Stimulated activated CD4-positive, alpha-beta T cell treated with anti-CD3 and anti-CD28 coated beads, Interleukin-4, amount 100 ng/mL, for 1 hour (primary cell): ENCODE measurements around the gene CCL22.
"Not testable (repeated sequence)": the region's sequence is repeated elsewhere in the genome, so short reads cannot be mapped to it uniquely, and the experiment has no call there.

ENCODE experiments used
- DNase-seq: peaks from one replicate; pipeline ENCODE4 v3.0.0-alpha.2; 2020

The CCL22 gene

DNA sequence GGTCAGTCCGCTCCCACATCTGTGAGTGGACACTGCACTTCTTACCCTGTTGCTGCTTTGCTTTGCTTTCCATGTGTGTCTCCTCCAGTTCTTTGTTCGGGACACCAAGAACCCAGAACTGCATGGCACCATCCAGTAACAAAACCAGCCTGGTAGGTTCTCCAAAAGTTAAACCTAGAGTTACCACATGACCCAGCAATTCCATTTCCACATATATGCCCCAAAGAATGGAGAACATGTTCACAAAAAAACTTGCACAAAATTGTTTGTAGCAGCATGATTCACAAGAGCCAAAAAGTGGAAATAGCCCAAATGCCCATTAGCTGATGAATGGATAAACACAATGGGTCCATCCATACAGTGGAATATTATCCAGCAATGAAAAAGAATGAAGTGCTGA lies 10.3 kb upstream of the CCL22 start:
- no peak for DNase-seq

DNA sequence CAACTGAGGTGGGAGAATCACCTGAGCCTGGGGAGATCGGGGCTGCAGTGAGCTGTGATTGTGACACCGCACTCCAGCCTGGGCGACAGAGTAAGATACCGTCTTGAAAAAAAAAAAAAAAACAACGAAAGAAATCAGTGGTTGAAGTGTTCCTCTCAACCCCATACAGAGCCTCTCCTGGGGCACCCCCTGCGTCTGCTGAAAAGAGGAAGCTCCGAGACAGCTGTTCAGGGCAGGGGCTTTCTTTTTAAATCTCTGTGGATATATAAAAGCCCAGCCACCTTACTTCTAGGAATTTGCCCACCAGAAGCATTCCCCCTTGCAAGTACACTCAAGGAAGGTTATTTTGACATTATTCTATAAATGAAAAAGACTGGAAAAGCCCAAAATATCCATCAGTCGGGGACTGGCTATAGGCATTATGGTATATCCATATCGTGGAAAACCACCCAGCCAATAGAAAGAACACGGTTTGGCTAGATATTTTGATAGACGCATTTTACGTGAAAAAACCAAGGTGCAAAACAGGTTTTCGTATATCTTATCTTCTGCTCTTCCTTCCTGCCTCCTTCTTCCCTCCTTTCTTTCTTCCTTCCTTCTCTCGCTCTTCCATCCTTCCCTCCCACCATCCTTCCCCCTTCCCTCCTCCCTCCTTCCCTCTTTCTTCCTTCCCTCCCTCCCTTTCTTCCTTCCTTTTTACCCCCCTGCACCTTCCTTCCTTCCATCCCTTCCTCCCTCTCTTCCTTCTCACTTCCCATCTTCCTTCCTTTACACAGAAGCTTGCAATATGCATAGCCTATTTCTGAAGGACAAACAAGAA lies 9.2 kb upstream of the CCL22 start:
- peak; percentile 16 for DNase-seq

DNA sequence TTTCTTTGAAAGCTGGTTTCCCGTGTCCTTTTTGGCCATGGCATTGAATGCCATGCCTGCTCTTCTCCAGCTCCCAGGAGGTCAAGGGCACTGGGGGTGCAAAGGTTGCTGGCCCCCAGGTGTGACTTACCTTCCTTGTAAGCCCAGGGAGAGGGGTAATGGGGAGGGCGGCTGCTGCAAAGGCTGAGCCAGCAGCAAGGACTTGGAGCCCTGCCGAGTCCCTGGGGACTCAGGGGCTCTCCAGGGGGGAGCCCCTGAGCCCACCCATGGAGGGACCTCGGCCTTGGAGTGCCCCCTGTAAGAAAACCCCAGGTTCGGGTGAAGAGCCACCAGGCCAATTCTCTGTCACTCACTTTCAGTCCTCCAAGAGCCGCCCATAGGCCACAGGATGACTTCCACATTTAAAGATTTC lies 5.9 kb upstream of the CCL22 start:
- DNase-seq: no peak

DNA sequence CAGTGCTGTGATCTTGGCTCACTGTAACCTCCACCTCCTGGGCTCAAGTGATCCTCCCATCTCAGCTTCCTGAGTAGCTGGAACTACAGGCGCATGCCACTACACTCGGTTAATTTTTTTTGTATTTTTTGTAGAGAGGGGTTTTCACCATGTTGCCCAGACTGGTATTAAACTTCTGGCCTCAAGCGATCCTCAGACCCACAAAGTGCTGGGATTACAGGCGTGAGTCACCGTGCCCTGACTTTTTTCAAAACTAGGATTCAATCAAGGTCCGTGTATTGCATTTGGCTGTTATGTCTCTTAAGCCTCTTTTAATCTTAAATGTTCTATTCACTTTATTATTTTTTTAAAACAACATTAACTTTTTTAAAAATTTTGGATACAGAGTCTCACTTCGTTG lies 4.3 kb upstream of the CCL22 start:
- DNase-seq: no peak

DNA sequence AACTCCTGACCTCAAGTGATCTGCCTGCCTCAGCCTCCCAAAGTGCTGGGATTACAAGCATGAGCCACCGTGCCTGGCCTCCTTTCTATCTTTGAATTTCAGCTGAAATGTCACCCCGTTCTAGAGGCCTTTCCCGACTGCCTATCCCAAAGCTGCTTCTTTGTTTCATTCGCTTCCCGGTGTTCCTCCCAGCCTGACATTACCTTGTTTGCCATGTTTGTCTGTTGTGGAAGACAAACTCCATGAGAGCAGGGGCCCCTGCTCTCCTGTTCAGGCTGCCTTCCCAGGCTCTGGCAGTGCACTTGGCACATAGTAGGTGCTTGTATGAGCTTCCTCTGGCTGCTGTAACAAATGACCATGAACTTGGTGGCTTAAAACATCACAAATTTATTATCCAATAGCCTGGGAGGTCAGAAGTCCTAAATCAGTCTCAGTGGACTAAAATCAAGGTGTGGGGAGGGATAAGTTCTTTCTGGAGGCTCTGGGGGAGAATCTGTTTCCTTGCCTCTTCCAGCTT lies 2.6 kb upstream of the CCL22 start:
- DNase-seq: no peak

DNA sequence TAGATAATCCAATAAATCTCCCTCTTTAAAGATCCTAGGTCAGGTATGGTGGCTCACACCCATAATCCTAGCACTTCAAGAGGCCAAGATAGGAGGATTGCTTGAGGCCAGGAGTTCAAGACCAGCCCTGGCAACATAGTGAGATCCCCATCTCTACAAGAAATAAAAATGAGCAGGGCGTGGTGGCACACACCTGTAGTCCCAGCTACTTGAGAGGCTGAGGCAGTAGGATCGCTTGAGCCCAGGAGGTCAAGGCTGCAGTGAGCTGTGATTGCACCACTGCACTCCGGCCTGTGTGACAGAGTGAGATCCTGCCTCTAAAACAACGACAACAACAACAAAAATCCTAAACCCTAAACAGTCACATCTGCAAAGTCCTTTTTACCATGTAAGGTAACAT lies 2.0 kb upstream of the CCL22 start:
- no peak for DNase-seq

DNA sequence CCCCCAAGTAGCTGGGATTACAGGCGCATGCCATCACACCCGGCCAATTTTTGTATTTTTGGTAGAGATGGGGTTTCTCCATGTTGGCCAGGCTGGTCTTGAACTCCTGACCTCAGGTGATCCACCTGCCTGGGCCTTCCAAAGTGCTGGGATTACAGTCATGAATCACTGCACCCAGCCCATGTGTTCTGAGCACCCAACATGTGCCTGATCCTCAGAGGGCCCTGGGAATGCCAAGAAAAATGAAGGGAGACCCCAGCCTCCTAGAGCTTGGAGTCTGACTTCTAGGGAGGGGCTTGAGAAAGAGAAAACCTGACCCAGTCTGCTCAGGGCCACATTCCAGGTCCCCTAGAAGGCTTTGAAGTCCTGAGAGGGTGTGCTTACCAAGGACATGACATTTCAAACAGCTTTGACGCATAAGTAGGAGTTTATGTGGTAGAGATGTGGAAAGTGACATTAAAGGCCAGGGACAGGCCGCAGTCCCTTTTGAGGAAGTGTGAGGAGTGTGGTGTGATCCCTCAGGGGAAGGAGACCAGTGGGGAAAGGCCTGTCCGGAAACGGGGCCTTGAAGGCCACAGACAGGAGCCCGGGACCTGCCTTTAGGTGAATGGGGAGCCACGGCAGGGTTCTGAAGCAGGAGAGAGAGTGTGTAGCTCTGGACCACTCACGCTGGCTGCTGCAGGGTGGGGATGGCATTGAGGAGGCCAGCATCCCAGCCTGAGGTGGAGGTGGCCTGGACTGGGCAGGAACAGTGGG lies 1.1 kb upstream of the CCL22 start:
- no peak for DNase-seq

DNA sequence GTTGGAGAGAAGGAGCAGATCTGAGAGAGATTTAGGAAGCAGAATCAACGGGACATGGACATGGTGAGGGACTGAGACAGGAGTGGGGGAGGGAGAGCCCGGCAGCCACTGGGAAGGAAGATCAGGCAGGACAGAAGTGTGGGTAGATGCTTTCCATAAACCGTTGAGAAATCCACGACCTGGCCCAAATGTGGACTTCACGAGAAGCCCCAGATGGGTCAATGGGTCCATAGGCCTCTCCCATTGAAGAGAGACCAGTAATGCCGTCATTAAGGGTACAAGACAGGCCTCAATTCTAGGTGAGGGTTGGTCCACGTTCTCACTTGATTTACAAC lies 530 bp upstream of the CCL22 start:
- no peak for DNase-seq

DNA sequence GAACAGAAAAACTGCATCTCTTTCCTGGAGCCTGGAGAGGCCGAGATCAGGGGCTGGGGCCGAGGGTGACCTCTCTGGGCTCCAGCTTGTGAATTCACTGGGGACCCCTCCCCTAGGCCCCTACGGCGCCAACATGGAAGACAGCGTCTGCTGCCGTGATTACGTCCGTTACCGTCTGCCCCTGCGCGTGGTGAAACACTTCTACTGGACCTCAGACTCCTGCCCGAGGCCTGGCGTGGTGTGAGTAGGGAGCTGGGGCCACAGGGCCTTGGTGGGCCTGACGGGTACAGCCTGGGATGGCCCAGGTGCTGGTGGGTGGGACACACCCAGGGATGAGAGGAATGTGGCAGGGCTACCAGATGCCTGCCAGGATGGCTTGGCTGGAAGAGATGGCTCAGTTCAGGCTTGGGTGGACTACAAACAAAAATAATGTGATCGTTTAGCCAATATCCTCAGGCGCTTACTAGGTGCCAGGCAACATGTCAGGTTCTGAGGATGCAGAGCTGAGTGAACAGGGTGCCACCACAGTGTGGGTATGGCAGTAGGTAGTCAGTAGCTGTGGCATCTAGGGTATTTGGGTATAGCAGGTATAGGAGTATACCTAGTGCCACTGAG lies 1.8 kb downstream of the CCL22 start:
- DNase-seq: no peak

DNA sequence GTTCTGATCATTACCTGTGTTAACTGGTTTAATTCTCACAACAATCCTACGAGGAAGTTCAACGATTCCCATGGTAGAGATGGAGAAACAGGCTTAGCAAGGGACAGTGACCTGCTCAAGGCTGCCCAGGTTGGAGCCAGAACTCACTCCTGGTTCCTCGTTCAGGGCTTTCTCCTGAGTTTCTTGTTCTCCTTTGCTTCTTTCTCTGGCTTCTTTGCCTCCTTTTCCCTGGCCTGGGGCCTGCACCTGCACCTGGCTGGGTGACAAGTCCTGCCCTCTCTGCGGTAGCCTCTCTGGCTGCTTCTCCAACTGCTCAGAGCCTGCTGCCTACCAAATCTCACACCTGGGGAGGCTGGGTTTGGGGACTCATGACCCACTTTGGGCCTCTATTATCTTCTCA lies 2.8 kb downstream of the CCL22 start:
- DNase-seq: no peak

DNA sequence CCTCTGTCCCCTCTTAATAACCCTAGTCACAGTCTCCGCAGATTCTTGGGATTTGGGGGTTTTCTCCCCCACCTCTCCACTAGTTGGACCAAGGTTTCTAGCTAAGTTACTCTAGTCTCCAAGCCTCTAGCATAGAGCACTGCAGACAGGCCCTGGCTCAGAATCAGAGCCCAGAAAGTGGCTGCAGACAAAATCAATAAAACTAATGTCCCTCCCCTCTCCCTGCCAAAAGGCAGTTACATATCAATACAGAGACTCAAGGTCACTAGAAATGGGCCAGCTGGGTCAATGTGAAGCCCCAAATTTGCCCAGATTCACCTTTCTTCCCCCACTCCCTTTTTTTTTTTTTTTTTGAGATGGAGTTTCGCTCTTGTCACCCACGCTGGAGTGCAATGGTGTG lies 5.6 kb downstream of the CCL22 start:
- no peak for DNase-seq

DNA sequence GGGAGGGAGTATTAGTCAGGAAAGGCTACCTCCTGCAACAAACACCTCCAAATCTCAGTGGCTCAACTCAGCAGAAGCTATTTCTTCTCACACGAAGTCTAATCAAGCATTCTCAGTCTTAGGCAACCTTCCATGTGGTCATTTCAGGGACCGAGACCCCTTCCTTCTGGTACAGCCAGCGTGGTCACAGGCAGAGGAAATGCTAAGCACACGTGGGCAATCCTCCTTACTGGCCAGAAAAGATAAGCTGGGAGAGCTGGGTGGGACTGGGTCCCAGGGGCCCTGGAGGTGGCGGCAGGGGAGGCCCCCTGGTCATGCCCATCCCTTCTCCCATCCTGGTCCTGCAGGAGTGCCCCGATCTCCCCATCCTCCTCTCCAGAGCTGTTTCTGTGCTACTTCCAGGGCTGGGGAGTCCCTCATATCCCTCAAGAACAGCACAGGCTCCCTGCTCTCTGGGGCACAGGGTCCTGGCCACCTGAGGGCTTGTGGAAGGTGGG lies 8.0 kb downstream of the CCL22 start:
- no peak for DNase-seq

DNA sequence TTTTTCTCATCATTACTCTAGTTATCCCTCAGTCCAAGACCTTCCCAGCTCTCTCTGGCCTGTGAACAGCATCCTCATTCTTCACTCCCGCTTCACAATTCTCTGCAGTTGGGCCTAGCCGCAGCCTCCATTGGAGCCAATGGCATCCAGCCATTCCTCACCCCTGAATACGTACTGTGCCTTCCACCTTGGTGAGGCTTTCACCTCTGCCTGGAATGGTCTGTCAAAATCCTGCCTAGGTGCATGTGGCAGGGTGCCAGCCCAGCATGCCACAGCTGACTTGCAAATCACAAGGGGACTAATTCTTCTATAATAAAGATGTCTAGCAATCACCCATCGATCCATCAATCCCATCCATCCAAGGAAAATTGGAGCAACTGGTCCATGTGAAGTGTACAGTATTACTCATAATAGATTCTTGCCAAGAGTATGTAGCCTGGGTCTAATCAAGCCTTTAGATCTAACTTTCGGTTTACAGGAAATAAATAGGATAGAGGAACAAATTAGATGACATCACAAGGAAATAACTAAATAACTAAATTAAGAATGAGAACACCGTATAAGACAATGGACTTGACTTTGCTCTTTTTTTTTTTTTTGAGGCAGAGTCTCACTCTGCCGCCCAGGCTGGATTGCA lies 8.7 kb downstream of the CCL22 start:
- no peak for DNase-seq

DNA sequence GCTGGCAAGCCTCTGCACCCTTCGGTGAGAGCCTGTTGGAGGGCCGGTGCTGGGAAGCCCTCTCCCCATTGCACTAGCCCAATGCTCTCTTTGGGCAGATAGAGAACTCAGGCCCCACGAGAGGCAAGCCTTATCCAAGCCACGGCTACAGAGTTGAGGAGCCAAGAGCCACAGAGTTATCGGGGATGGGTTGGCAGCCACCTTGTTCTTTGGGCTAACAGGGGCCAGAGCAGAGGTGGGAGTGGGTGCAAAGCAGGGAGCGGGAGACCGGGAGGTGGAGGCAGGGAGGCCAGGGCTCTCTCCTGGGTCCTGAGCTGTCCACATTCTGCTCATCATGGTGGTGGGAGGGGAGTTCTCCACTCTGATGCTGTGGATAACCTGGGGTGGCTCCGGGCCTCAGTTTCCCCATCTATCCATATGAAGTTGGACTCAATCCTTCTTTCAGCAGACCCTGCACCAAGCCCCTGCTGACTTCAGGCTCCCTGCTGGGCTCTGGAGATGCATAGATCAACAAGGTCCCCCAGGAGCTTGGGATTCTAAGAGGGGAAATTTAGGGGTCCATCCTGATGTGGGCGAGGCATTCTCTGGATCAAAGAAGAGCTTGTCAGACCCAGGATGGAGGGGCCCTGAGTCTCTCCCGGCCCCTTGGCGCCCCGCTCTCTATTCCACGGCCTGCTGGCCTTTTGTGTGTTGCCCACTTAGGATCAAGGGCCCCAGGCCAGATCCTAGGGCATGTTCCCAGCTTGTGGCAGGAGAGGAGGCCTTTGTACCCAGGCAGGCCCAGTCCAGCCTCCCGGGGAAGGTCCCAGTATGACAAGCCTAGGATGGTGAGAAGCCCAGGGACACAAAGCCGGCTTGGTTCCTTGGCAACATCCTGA lies 13.2 kb downstream of the CCL22 start:
- DNase-seq: no peak

DNA sequence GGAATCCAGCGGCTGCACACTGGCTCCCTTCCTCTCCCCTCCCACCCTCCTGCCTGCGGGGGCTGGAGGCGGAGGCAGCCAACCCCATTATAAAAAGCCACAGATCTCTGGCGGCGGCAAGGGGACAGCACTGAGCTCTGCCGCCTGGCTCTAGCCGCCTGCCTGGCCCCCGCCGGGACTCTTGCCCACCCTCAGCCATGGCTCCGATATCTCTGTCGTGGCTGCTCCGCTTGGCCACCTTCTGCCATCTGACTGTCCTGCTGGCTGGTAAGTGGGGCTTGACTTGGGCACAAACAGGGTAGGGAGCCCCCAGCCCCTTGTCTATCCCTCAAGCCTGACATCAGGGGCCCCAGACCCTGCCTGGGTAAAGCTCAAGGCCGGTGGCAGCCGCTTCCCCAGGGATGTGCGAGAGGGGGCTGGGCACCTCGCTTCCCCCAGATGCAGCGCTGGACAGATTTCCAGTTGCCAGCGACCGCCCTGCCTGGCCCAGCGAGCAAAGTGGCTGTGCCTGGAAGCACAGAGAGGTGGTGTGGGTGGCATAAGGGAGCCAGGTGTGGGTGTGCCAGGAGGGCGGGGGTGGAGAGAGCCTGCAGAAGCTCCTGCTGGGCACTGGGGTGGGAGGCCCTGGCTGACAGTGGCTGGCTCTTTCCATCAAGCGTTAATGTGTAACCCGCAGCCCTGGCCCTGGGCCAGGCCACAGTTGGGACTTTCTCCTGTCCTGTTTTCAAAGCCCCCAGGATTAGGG lies 14.0 kb downstream of the CCL22 start, which contains the start of gene CX3CL1:
Gene CX3CL1 (plus strand): TSS at position 119 of the 745 bp plus-strand sequence. CDS start 79 bp downstream, at position 198.
- DNase-seq: no peak

DNA sequence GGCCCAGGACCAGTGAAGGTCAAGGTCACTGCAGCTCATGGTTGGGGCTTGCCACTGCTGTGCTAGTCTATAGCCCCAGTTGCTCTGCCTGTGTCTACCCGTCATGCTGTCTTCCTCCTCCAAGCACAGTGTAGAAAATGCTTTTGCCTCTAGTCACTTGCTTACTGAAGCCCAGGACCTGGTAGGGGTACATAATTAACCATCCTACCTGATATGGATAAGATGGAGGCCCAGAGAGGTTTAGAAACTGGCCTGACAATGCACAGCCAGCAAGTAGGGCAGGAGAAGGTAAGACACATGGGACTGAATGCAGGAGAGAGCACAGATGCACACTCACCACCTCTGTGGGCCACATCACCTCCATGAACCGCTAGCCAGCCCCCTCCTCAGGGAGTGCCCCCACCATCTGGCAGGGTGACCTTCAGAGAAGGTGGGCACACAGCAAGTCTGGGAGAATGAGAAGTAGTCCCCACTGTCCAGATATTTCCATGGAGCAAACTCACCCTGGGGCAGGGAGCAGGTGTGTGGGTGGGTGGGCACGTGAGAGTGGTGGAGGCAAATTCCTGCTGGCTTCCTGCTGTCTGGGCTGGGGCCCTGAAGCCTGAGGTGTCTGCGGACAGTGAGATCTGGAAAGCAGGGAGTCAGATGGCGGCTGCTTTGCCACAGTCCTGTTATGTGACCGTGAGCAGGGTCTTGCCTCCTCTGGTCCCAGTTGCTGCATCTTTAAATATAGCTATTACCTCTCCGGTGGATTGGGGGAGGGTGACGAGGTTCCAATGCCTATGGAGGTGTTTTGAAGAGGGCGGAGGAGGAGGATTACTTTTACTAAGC lies 14.7 kb downstream of the CCL22 start:
- no peak for DNase-seq

DNA sequence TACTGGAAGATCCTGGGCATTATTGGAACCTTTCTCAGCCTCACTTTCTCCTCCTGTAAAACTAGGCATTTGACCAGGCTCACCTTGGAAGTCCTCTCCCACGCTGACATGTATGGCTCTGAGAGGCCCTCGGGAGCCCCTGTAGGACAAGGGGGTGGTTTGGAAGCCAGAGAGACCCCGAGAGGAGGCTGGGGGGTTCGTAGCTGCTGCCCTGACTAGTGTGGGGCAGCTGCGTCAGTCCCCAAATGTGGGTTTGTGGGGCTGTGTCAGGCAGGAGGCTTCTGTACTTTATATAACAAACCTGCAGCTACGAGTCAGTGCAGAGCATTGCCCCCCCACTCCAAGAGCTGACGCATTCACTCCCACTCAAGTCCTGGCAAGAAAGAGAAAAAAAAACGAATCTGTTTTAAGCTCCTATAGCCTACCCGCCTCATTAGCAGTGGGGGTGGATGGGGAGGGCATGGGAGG lies 15.5 kb downstream of the CCL22 start:
- DNase-seq: no peak

DNA sequence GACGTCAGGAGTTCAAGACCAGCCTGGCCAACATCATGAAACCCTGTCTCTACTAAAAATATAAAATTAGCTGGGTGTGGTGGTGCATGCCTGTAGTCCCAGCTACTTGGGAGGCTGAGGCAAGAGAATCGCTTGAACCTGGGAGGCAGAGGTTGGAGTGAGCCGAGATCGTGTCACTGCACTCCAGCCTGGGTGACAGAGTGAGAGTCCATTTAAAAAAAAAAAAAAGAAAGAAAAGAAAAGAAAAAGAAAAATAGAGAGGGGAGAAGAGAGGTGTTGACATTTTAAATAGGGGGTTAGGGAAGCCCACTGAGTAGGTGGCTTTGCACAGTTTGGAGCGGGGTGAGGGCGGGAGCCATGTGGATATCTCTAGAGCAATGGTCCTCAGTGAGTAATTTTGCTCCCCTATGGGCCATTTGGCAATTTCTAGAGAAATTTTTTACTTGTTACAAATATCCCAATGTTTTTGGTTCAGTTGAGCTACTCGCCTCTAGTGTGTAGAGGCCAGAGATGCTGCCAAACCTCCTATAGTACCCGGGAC lies 16.4 kb downstream of the CCL22 start:
- not testable (repeated sequence) for DNase-seq

DNA sequence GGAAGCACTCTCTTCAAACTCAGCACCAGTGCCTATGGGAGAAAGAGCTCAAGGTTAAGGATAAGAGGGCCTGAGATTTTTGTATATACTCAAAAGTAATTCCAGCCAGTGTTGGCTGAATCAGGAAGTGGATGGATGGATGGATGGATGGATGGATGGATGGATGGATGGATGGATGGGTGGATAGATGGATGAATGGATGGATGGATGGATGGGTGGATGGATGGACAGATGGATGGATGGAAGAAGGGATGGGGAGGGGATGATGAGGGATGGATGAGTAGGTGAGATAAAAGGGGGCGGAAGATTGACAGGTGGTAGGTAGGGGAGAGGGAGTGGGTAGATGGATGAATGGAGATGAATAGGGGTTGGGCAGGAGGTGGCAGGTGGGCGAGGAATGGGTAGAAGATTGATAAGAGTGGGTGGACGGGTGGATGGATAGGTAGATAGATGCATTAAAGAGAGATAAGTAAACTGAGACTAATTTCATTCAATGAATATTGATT lies 17.8 kb downstream of the CCL22 start:
- no peak for DNase-seq
